Liver (tissue), 9 donors: ENCODE measurements around the gene EML6. TPM values are rescaled to one million over a fixed set of nuclear protein-coding genes. Genes with fewer than 3 reads are reported as not detected.

Experiments
- DNase-seq: peaks from one replicate; pipeline ENCODE4 v3.0.0-alpha.2; 2017; ENCODE audit warnings: low spot score
- H3K27ac ChIP-seq, 2 donors: one replicate each; pipeline ENCODE4 v1.7.0; 2013; ENCODE audit warnings: inconsistent platforms in 2 of 2, low read length in 2 of 2, control low read depth in 1 of 2, low read depth in 1 of 2, mild to moderate bottlenecking in 1 of 2
- H3K27me3 ChIP-seq, 4 donors: one replicate each; pipeline versions ENCODE4 v1.6.1 to v1.7.0; 2013; ENCODE audit warnings: low read length in 3 of 4, inconsistent platforms in 1 of 4, mild to moderate bottlenecking in 1 of 4, moderate library complexity in 1 of 4; ENCODE audit not compliant: control insufficient read depth in 4 of 4, insufficient read depth in 4 of 4
- H3K36me3 ChIP-seq, 4 donors: one replicate each; pipeline versions ENCODE4 v1.6.1 to v1.7.0; 2013; ENCODE audit warnings: low read length in 3 of 4, mild to moderate bottlenecking in 3 of 4, low read depth in 1 of 4, moderate library complexity in 1 of 4; ENCODE audit not compliant: control insufficient read depth in 4 of 4, insufficient read depth in 3 of 4
- H3K4me1 ChIP-seq, 4 donors: one replicate each; pipeline versions ENCODE4 v1.6.1 to v1.7.0; 2013; ENCODE audit warnings: low read length in 3 of 4, mild to moderate bottlenecking in 3 of 4, moderate library complexity in 1 of 4; ENCODE audit not compliant: control insufficient read depth in 4 of 4, insufficient read depth in 4 of 4
- H3K4me3 ChIP-seq, 3 donors: one replicate each; pipeline versions ENCODE4 v1.6.1 to v1.7.0; 2013; ENCODE audit warnings: low read length in 3 of 3, control low read depth in 1 of 3, low read depth in 1 of 3, mild to moderate bottlenecking in 1 of 3
- H3K9ac ChIP-seq, 2 donors: one replicate each; pipeline ENCODE4 v1.7.0; 2013; ENCODE audit warnings: low read length in 2 of 2, mild to moderate bottlenecking in 2 of 2, moderate library complexity in 2 of 2, control low read depth in 1 of 2, low read depth in 1 of 2
- H3K9me3 ChIP-seq, 4 donors: one replicate each; pipeline versions ENCODE4 v1.6.1 to v1.7.0; 2013; ENCODE audit warnings: low read length in 3 of 4; ENCODE audit not compliant: control insufficient read depth in 4 of 4
- ATF3 ChIP-seq: IDR thresholded peaks from 2 replicates; pipeline ENCODE4 v1.6.1; 2016; ENCODE audit warnings: antibody characterized with exemption
- CTCF ChIP-seq: fragments of 150-350 bp; IDR thresholded peaks from 2 replicates; pipeline ENCODE4 v1.5.1; 2017; ENCODE audit warnings: improper control_type of control experiment, low read depth, low read length; ENCODE audit not compliant: missing input control
- EGR1 ChIP-seq, 2 donors: IDR thresholded peaks; 2 replicates each; pipeline ENCODE4 v1.6.1; 2016 to 2018; ENCODE audit warnings: antibody characterized with exemption in 2 of 2, low read depth in 2 of 2
- FOXA1 ChIP-seq: IDR thresholded peaks from 2 replicates; pipeline ENCODE4 v1.6.1; 2016; ENCODE audit warnings: antibody characterized with exemption
- FOXA2 ChIP-seq: IDR thresholded peaks from 2 replicates; pipeline ENCODE4 v1.6.1; 2016; ENCODE audit warnings: antibody characterized with exemption
- HNF4A ChIP-seq, 2 donors: conservative IDR thresholded peaks; 2 replicates each; pipeline ENCODE4 v1.6.1; 2016; ENCODE audit warnings: antibody characterized with exemption in 2 of 2, mild to moderate bottlenecking in 2 of 2
- HNF4G ChIP-seq: IDR thresholded peaks from 2 replicates; pipeline ENCODE4 v1.6.1; 2016; ENCODE audit warnings: antibody characterized with exemption
- JUND ChIP-seq, 2 donors: IDR thresholded peaks; 2 replicates each; pipeline ENCODE4 v1.6.1; 2016; ENCODE audit warnings: antibody characterized with exemption in 2 of 2
- MAX ChIP-seq: IDR thresholded peaks from 2 replicates; pipeline ENCODE4 v1.6.1; 2016; ENCODE audit warnings: antibody characterized with exemption
- NR2F2 ChIP-seq: IDR thresholded peaks from 2 replicates; pipeline ENCODE4 v1.6.1; 2016; ENCODE audit warnings: antibody characterized with exemption
- RAD21 ChIP-seq, 2 donors: IDR thresholded peaks; 2 replicates each; pipeline ENCODE4 v1.6.1; 2016; ENCODE audit warnings: antibody characterized with exemption in 2 of 2, mild to moderate bottlenecking in 2 of 2
- REST ChIP-seq: IDR thresholded peaks from 2 replicates; pipeline ENCODE4 v1.6.1; 2016; ENCODE audit warnings: antibody characterized with exemption, mild to moderate bottlenecking
- RXRA ChIP-seq, 2 donors: IDR thresholded peaks; 2 replicates each; pipeline ENCODE4 v1.6.1; 2017 to 2018; ENCODE audit warnings: antibody characterized with exemption in 2 of 2, mild to moderate bottlenecking in 1 of 2
- SP1 ChIP-seq: IDR thresholded peaks from 2 replicates; pipeline ENCODE4 v1.6.1; 2018; ENCODE audit warnings: antibody characterized with exemption, mild to moderate bottlenecking
- YY1 ChIP-seq: IDR thresholded peaks from 2 replicates; pipeline ENCODE4 v1.6.1; 2016; ENCODE audit warnings: antibody characterized with exemption, mild to moderate bottlenecking
- ZBTB33 ChIP-seq: IDR thresholded peaks from 2 replicates; pipeline ENCODE4 v1.6.1; 2016; ENCODE audit warnings: antibody characterized with exemption
- WGBS: extraction: QIAGEN DNeasy Blood & Tissue Kit; methylation state at CpG from one replicate; pipeline ENCODE4 v1.1.7; 2013; 5-methylcytosine and 5-hydroxymethylcytosine counted together
- polyA plus RNA-seq, 2 donors: library from polyadenylated mRNA; stranded (reverse) in 1 of 2; unstranded in 1 of 2; fragments of 200-250 nt in 1 of 2; fragments of >200 nt in 1 of 2; fragmentation: Nextera tagmentation in 1 of 2; extraction: Ambion mirVana in 1 of 2; gene quantifications; one replicate each; pipeline versions ENCODE4 v1.2.1 to v1.2.3, GENCODE V29; 2013 to 2015
- total RNA-seq, 2 donors: library from RNA; depleted of rRNA; stranded (reverse); fragments of >200 nt; gene quantifications; one replicate each; pipeline ENCODE4 v1.2.3, GENCODE V29; 2014
- donor health status: healthy.
- donor health status: healthy.
- donor health status: healthy.
- donor health status: healthy.
- donor health status: healthy.

The EML6 gene
- total and polyA plus RNA-seq, 4 donors = 0.33 to 3.0 (median 1.4) TPM

- Histone ChIP-seq H3K36me3 (no peaks in the 10 kb centered on the region), H3K27ac (no peak overlapping the region), H3K9ac (no peak overlapping the region), H3K9me3 (no peaks in the 10 kb centered on the region), H3K27me3 (no peaks in the 10 kb centered on the region), H3K4me3 (no peak overlapping the region), H3K4me1 (peaks cover 0 to 14% (median 7%) of the 10 kb centered on the region in 4 donors)
- WGBS = 95% methylated on average over 5 of the region's 5 CpGs
- no peak for DNase-seq
- TF ChIP-seq REST = no peak
- no peak for TF ChIP-seq YY1
- no peak for TF ChIP-seq HNF4G
- no peak for TF ChIP-seq CTCF
- TF ChIP-seq RXRA (IDR thresholded peaks at IDR 0.05) = no peak
- TF ChIP-seq FOXA1 = no peak
- no peak for TF ChIP-seq ZBTB33
- no peak for TF ChIP-seq ATF3
- no peak for TF ChIP-seq NR2F2
- TF ChIP-seq JUND (IDR thresholded peaks at IDR 0.05) = no peak
Measured at GRCh38 chr2:54879032-54879431, 155.6 kb downstream of the EML6 start.

GRCh38 chr2:54879598-54880332 lies 156.3 kb downstream of the EML6 start:
- Histone ChIP-seq H3K27ac (peak overlapping the region; percentile 20 to 71), H3K4me1 (peaks cover 0 to 14% (median 7%) of the 10 kb centered on the region in 4 donors), H3K27me3 (no peaks in the 10 kb centered on the region), H3K9me3 (no peaks in the 10 kb centered on the region), H3K36me3 (no peaks in the 10 kb centered on the region), H3K9ac (no peak overlapping the region), H3K4me3 (no peak overlapping the region)
- TF ChIP-seq CTCF (no peak), REST (no peak), RAD21 (IDR thresholded peaks at IDR 0.05) (peak in 1 of 2 donors; percentile 36), JUND (IDR thresholded peaks at IDR 0.05) (peak in 1 of 2 donors; percentile 24), FOXA1 (no peak), YY1 (peak; percentile 37), MAX (peak; percentile 39), RXRA (IDR thresholded peaks at IDR 0.05) (peak; percentile 68 to 69), HNF4A (conservative IDR thresholded peaks at IDR 0.05) (peak; percentile 77 to 81), SP1 (peak; percentile 54), FOXA2 (no peak), EGR1 (IDR thresholded peaks at IDR 0.05; ENCODE audit: low read depth in 2 of 2) (no peak)
- 58% methylated on average over 14 of the region's 14 CpGs for WGBS
- peak; percentile 38 for DNase-seq
